NT2/D1 (cell line): ENCODE measurements around the gene TACC3.

Experiments
- SUZ12 ChIP-seq: IDR thresholded peaks from 2 replicates; pipeline ENCODE4 v1.6.1; 2011; ENCODE audit not compliant: insufficient read length, insufficient read depth; ENCODE audit errors: extremely low read depth
- YY1 ChIP-seq: IDR thresholded peaks from 2 replicates; pipeline ENCODE4 v1.6.1; 2011; ENCODE audit not compliant: insufficient read length, insufficient read depth

GRCh38 chr4:1776521-1777161, 55.3 kb downstream of the TACC3 start:
- TF ChIP-seq YY1 (no peak), SUZ12 (no peak)
